Right kidney (tissue), 1 donor: ENCODE measurements around the gene ICA1.

ENCODE experiments used
- DNase-seq: peaks from one replicate; pipeline ENCODE4 v3.0.0-alpha.2; 2016

ICA1 gene

DNA sequence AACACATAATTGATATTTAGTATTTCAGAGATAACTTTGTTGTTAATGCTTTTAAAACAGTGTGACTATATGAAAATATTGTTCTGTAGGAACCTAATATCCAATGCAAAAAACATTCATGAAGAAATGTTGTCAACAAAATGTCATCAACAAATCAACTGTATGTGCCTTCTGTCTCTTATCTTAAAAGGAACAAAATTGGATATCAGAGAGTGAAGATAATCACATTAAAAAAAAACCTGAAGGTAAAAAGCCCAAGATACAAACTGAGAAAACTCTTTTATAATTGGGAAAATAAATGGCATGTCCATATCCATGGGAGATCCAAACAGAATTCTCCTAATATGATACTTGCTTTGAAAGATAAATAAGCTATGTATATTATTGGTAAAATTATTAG, 33.9 kb downstream of the ICA1 start:
- no peak for DNase-seq

DNA sequence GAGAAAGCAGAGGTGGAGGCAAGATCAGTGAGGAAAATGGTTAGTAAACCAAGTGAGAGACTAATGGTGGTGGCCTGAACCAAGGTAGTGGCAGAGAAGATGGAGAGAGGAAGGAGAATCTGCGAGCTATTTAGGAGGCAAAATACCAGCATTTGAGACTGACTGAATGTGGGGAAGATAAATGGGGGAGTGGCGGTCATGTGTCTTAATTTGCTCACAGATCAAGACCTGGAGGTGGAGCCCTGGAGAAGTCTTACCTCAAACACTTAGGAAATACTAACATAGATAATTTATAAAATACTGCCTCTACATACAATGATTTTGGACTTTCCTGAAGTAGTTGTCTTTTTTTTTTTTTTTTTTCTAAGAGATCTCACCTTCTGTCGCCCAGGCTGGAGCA, 34.7 kb downstream of the ICA1 start:
- DNase-seq: no peak

DNA sequence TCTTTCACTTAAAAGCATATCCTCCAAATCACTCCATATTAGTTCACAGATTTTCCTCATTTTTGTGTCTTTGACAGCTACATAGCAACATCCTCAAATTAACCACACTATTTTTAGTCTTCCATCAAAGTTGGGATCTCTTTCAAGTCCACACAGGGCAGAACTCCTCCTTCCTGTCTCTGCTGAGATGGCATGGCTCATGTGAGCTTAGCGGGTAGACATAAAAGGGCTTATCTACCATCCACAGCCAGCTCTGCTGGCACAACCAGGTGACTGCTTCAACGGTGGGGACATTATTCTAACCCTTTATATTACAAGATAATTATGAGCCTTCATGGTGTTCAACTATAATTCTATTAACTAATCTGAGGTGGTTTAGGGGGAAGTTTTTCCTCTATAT, 35.5 kb downstream of the ICA1 start:
- no peak for DNase-seq

DNA sequence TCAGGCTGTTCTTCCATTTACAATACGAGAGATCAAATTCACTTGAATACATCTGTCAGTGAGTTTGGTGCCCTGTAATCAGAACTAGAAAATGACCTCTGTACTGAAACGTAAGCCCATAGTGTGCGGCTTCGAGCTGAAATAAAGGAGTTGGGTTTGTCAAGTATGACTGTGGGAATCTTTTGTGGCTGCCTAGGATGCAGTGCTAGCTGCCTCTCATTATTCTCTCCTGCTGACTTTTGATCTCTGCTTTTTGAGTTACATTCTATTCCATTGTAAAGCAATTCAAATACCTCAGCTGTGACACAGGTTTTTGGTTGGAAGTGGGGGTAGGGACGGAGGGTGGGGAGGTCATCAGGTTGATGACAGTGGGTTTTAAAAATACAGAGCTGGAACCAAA, 40.4 kb downstream of the ICA1 start:
- no peak for DNase-seq

DNA sequence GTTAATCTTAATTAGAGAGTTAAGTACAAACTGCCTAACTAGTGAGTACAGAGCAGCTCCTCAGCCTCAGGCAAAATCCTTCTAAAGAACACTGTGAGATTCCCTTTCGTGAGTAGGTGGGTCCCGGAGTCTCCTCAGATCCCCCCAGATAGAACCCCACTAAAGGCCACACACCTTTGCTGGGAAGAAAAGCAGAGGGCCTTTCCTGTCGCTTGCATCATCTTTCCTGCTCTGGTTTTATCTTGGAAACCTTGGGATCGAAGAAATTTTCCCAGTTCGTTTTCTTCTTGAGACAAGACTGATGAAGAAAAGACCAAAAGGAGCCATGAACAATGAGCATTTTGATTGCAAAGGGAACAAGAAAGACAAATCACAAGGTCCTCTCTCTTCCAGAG, 40.9 kb downstream of the ICA1 start:
- no peak for DNase-seq

DNA sequence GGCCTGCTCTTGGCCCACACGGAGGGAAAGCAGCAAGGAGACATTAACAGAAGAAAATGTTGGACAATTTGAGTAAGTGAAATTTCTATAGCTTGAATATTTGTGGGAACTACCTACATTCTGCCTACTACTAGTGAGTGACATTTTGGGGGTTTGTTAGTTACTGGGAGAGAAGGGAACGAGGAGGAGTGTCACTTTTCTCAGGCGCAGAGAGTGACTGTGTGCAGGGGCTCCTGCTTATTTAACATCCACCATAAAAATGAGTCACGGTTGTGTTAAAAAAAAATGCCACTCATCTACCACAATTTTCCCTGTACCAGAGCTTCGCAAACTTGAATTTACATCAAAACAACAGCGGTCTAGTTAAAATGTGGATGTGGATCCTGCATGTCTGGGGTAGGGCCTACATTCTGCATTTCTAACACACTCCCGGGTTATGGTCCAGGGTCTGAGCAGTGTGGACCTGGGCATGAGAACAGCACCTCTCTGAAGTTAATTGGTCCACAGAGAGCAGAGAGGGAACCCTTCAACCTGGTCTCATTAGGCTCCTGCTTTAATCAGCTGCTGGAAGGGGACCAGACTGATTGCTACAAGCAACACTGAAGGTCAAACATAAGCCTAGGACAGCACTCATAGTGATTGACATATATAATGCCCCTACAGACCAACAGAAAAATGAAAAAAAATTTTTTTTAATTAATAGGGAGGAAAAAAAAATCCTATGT, 41.4 kb downstream of the ICA1 start:
- no peak for DNase-seq

DNA sequence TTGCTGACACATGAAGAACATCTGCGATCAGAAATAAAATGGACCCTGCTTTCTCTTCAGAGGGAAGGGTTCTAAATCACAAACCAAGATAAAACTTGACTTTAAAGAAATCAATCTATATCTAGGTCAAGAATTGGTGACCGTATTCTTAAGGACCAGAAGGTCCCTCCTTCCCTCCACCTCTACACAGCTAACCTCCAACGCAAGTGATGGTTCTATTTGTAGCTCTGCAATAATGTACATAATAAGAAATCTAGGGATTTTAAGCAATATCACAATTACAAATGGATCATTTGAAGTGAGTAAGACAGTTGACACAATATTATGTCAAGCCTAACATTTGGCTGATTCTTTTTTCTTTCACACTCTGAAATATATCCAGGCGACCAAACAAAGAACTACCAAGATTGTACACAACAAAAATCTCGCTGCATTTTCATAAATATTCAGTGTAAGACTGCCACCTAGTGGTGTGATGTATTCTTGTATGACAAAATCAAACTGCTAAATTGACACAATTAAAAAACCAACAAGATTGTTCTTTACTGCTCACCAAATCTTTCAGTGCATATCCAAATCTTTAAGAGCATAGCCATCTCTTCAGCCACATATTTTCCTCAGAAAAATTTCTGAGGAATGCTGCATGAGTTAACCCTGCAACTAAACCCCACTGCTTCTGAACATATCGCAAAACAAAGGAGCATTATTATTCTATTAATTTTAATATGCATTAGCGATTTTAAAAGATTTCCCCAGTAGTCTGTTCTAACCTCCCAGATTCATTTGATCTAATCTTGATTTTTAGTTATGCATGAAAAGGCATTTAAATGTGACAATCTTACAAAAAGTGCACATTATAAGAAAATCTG, 44.5 kb downstream of the ICA1 start:
- peak; percentile 40 for DNase-seq

DNA sequence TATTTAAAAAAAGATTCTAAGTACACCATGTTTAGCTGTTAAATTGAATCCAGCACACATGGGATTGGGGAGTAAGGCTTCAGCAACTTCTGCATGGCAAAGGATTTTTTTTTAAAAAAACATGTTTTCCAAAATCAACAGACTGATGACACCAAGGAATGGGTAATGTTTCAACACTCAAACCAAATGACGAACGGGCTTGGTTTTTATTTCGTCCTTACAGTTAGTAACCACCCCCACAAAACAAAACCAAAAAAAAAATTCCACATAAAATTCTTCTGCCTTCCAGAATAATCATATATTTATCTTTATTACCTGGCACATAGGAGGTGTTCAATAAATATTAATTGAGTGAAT, 45.7 kb downstream of the ICA1 start:
- no peak for DNase-seq

DNA sequence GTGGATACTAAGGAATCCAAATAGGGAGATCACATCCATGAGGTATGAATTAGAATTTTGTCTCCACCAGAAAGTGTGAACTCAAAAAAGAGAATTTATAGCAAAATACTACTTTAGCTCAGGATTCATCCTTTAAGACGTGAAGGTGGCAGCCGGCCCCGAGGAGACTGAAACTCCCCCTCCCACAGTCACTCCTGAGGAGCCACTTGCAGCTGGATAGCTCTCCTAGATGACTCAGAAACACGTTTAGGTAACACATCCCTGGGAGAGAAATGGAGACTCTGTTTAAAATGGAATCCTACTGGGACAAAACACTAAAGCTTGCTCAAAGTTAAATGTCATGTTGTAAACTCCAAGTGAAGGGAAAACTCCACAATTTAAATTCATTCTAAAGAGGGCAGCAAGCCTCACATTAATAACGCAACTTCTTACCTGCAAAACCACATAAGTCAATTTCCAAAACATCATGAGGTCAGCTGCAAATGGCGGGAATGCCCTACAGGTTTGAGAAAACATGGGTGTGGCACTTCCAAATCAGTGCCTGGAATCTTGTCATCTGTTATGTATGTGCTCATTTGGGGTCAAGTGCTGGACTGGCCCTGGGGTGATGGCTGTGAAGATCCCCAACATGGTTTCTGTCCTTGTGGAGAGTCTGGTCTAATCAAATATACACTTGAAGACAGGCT, 46.2 kb downstream of the ICA1 start:
- DNase-seq: no peak

DNA sequence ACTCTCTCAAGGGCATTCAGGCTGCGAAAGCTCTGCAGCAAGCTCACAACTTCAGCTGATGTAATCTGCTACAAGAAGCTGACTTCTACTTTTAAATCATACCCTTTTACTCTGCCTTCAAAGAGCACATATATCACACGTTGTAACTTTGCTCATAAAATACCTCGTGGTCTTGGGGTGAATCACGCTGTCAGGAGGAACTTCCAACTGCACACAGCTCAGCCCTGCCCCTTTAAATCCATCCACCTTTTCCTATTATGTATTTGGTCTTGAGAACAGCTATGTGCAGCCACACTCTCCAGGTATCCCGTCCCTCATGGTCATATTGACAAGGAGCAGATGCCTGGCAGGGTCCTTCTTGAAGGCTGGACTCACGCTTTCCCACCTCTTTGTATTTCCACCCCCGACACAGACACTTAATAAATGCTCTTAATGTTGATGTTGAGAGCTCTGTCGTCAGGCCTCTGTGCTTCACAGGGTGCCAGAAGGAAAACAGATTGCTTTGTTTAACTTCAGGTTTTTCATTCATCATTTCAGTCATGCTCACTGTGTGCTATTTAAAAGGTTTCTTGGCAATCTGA, 47.6 kb downstream of the ICA1 start:
- no peak for DNase-seq

DNA sequence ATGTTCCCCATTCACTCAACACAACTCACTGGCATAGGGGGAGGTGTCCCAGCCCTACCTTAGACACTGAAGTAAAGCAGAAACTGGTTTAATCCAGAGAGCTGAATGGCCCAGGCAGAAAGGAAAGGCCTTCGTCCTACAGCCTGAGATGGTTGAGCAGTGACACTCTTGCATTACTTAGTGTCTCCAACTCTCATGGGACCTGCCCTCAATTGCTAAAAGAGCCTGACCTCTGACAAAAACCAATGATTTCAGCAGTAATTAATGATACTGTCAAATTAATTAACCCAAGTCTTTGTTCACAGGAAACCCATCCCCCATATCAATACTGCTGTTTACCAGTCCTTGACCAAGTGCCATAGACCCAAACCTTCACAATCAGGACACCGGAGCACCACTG, 48.6 kb downstream of the ICA1 start:
- DNase-seq: no peak

DNA sequence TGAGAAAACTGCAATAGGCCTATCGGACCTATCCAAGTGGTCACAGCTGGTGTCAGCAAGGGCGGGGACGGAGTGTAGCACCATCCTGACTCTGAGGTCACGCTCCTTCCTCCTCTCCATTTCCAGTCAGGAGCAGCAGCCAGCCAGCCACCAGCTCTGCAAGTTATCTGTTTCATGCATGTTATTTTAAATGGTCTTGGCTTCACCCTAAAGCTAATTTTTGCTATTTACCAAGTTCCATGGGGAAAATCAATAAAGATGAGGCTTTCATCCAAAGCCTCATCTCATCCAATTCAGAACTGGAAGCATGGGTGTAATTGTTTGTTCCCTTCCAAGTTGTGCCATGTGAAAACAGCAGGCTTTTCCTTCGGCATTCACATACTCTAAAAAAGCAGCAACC, 49.3 kb downstream of the ICA1 start:
- DNase-seq: no peak

DNA sequence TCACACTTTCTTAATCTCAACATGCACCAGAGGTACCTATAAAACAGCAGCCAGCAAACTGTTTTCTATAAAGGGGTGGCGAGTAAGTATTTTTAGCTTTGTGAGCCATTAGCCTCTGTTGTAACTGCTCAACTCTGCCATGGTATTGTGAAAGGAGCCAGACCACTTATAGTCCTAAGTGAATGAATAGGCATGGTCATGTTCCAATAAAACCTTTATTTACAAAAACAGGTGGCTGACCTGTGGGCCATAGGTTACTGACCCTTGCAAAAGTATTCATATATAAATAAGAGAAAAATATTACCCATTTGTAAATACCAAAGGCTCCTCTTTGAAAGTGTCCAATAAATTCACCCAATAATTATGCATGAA, 50.3 kb downstream of the ICA1 start:
- DNase-seq: no peak

DNA sequence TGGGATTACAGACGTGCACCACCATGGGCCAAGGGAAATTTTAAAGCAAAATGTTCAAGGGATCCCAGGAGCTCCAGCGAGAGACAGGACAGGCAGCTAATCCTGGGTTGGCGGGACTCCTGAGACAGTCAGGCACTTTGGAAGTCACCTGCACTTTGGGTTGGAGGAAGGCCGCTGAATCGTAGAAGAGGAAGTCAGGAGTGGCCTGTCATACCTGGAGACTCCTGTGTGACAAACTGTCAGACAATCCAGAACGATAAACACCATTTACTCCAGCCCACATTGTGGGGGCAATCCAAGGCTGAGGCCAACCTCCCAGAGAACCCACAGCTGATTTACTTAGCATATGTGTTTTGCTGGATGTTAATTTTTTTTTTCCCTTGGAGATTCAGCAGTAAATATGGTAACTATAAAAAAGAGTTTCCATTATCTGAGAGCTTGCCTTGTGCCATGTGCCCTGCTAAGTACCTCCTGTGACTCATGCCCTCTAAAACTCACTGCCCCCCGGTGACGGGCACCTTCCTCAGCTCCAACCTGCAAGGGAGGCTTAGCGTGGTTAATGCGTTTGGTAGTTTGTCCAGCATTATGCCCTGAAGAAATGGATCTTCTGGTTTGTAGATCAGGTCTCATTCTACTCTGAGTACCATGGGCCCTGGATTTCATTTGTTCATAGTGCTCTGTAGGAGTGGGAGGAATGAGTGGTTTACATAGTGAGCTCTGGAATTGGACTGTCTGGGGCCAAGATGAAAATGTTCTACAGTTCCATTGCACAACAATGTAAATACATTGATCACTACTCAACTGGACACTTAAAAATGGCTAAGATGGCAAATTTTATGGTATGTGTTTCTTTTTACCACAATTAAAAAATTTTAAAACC, 50.9 kb downstream of the ICA1 start:
- no peak for DNase-seq

DNA sequence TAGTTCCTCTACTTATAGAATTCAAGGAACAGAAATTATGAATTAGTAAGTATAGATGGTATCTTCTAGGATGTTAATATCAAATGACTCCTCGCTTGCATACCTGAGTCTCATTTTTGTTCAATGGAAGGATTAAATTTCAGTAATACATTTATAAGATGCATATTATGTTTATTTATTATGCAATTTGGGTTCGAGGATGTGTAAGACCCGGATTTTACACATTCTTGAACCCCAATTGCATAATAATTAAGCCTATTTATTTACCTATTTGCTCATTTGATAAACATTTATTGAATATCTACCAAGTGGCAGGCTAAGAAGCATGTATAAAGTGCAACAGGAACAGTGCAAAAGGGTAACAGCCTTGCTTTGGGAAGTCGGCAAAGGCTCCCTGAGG, 52.6 kb downstream of the ICA1 start:
- no peak for DNase-seq

DNA sequence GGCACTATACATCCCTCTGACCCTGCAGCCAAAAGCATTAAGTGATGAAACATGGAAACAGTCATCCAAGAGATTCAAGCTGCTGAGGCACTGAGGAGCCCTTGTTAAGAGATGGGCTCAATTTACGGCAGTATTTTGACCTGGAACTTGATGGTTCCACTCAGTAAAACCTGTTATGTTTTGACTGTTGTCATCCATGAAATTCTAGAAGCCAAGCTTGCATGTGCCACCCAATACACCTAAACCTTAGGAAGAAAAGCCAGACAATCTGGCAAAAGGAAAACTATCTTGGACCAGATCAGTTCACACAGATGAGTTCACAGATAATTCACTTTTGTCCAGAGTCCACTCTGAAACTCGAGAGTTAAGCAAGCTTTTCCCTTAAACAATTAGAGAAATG, 53.2 kb downstream of the ICA1 start:
- DNase-seq: no peak

DNA sequence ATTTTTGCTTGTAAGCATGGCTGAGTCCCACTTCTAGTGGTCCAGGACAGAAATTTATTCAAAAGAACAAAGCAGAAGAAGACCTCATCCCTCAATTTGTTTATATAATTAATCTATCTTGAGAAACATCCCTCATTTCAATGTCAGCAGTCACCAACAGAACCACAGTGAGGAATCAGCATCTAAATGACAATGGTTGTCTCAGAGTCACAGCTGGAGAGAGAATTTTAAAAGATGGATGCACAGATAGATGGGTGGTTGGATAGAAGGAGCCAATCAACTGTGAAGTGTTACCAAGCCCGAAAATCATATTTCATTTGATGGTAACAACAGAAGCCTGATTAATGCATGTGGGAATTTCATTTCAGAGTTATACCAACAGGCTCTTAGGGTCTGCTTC, 55.0 kb downstream of the ICA1 start:
- DNase-seq: no peak

DNA sequence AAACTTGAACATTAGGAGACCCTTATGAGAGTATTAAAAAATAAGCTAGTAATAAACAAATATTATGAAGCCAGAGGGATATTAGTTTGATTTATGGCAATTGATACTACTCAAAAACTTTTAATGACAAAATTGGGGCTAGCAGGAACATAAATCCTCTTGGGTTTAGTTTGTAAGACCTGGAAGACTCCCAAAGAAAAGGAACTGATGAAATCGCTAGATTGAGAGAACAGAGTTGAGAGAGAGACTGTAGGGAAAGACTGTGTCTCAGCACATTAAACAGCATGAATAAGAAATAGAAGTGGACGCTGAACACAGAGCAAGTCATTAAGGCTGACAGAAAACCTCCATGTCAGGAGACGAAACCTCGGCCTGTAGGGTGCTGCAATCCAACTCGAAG, 56.4 kb downstream of the ICA1 start:
- no peak for DNase-seq

DNA sequence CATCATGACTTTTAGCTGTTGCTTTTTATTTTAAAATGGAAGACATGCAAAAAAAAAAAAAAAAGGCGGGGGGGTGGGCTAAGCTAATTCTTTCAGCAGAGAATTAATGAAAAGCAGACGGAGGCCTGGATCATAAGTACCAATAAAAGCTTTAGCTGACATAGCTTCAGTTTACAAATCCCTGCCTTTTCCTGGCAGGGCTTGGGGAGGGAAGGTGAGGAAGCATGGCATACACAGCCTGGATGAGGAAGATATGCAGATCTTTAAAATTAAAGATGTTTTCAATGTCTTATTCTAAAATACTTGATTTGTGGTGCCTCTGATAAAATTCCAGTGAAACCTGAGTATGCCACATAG, 57.0 kb downstream of the ICA1 start:
- DNase-seq: no peak

DNA sequence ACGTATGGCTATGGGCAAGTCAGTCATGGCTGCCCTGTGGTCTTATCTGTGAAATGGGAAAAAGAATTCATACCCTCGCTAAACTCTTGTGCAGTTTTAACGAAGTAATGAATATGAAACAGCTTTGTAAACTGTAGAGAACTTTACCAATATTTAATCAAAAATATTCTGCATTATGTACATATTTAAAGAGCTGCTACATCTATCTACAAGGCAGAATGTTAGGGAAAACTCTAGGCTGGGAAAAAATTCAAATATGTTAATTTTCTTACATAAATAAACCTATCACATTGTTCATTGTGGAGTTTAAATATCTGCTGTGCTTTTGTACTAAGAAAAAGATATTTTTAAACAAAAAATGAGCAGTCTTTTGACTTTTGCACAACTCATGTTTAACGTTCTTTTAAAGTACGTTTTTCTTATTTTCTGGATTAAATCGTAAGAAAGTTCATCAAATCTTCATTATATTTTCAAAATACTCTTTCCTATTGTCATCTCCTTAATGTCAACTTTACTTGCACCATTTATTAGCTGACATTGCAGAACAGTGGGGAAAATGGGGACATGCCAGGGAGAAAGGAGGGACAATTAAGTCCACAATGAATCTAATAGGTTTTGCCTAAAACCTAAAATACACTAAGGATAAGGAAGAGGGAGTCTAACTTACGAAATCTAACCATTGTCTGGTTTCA, 57.5 kb downstream of the ICA1 start:
- no peak for DNase-seq

DNA sequence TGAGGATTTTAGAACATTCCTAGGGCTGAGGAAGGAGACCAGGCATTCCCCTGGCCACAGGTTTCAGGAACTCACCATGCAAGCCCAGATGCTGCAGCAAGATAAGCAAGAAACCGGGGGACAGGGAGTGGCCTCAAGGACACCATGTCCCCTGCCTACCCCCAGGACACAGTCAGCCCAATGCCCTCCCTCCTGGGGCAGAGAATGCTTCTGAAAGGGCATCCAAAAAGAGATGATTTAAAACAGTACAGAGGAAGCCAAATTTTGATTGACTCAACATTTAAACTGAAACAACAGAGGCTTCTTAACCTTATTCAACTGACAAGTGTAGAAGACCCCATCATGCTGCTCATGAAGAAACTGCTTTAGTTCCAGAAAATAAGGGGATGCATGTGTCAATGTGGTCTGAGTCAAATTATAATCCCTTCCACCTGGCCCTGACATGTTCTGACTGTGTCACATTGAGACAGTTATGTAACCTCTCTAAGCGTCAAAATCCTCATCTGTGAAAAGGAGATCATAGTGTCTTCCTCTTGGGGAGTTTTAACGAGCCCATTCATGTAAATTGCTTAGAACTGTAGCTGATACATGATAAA, 60.0 kb downstream of the ICA1 start:
- no peak for DNase-seq
